HepG2 (cell line): ENCODE results near the gene AAR2. TPM values are rescaled to one million over a fixed set of nuclear protein-coding genes. Genes with fewer than 3 reads are reported as not detected.
A peak's percentile ranks its signal among the peaks of the same experiment; 100 is the strongest.

Experiments used
- FOXP4 ChIP-seq: sonication (generic); formaldehyde crosslinking; IDR thresholded peaks from 2 replicates; pipeline ENCODE4 v1.4.0; 2020; ENCODE audit warnings: missing genetic modification reagents
- HBP1 ChIP-seq: IDR thresholded peaks from 2 replicates; pipeline ENCODE4 v1.6.1; 2016; ENCODE audit warnings: low read depth, control low read depth
- HOXA3 ChIP-seq: sonication (generic); formaldehyde crosslinking; IDR thresholded peaks from 2 replicates; pipeline ENCODE4 v1.5.0; 2020; ENCODE audit warnings: missing genetic modification reagents
- IRX3 ChIP-seq: sonication (generic); formaldehyde crosslinking; IDR thresholded peaks from 2 replicates; pipeline ENCODE4 v1.8.1; 2023; ENCODE audit warnings: mild to moderate bottlenecking, low read depth, missing genetic modification reagents, borderline replicate concordance
- MXD3 ChIP-seq: IDR thresholded peaks from 2 replicates; pipeline ENCODE4 v1.6.1; 2016; ENCODE audit warnings: mild to moderate bottlenecking, missing biosample characterization, missing genetic modification reagents
- NCOR1 ChIP-seq: fragments of 200-600 bp; sonication (generic); IDR thresholded peaks from 2 replicates; pipeline ENCODE4 v1.7.0; 2017; ENCODE audit warnings: antibody characterized with exemption, low read length, borderline replicate concordance
- NFYC ChIP-seq: IDR thresholded peaks from 2 replicates; pipeline ENCODE4 v1.6.1; 2016; ENCODE audit warnings: missing genetic modification reagents, missing compliant biosample characterization
- NR2C2 ChIP-seq: sonication (generic); formaldehyde crosslinking; IDR thresholded peaks from 2 replicates; pipeline ENCODE4 v1.4.0; 2020; ENCODE audit warnings: missing genetic modification reagents, mild to moderate bottlenecking, moderate library complexity, borderline replicate concordance
- PATZ1 ChIP-seq: sonication (generic); formaldehyde crosslinking; IDR thresholded peaks from 2 replicates; pipeline ENCODE4 v1.4.0; 2020; ENCODE audit warnings: missing genetic modification reagents
- PHF20 ChIP-seq: sonication (generic); formaldehyde crosslinking; IDR thresholded peaks from 2 replicates; pipeline ENCODE4 v1.5.0; 2020; ENCODE audit warnings: mild to moderate bottlenecking, missing genetic modification reagents
- RBAK ChIP-seq: sonication (generic); formaldehyde crosslinking; IDR thresholded peaks from 2 replicates; pipeline ENCODE4 v1.5.1; 2020; ENCODE audit warnings: mild to moderate bottlenecking, missing genetic modification reagents
- RFX1 ChIP-seq: fragments of 450-650 bp; IDR thresholded peaks from 2 replicates; pipeline ENCODE4 v1.6.1; 2017
- ZBTB25 ChIP-seq: IDR thresholded peaks from 2 replicates; pipeline ENCODE4 v1.6.1; 2018; ENCODE audit warnings: missing genetic modification reagents
- ZNF138 ChIP-seq: sonication (generic); formaldehyde crosslinking; IDR thresholded peaks from 2 replicates; pipeline ENCODE4 v1.5.0; 2020; ENCODE audit warnings: mild to moderate bottlenecking, low read depth, missing genetic modification reagents
- ZNF282 ChIP-seq: fragments of 450-650 bp; IDR thresholded peaks from 2 replicates; pipeline ENCODE4 v1.6.1; 2018; ENCODE audit not compliant: partially characterized antibody
- ZNF296 ChIP-seq: sonication (generic); formaldehyde crosslinking; conservative IDR thresholded peaks from 2 replicates; pipeline ENCODE4 v1.5.0; 2020; ENCODE audit warnings: mild to moderate bottlenecking, missing genetic modification reagents
- ZNF589 ChIP-seq: sonication (generic); formaldehyde crosslinking; conservative IDR thresholded peaks from 2 replicates; pipeline ENCODE4 v1.8.0; 2022; ENCODE audit warnings: mild to moderate bottlenecking, moderate library complexity, missing genetic modification reagents
- ZNF672 ChIP-seq: sonication (generic); formaldehyde crosslinking; IDR thresholded peaks from 2 replicates; pipeline ENCODE4 v1.8.1; 2022; ENCODE audit warnings: missing genetic modification reagents
- ZNF704 ChIP-seq: sonication (generic); formaldehyde crosslinking; IDR thresholded peaks from 2 replicates; pipeline ENCODE4 v1.8.1; 2023; ENCODE audit warnings: mild to moderate bottlenecking, inconsistent platforms, moderate library complexity, missing genetic modification reagents, borderline replicate concordance
- ZNF749 ChIP-seq: sonication (generic); formaldehyde crosslinking; IDR thresholded peaks from 2 replicates; pipeline ENCODE4 v1.8.0; 2022; ENCODE audit warnings: mild to moderate bottlenecking, missing genetic modification reagents, moderate library complexity, borderline replicate concordance
- polyA plus RNA-seq, 8 experiments: library from polyadenylated mRNA; depleted of rRNA in 3 of 8; stranded (reverse) in 7 of 8; unstranded in 1 of 8; fragments of >200 nt; fragmentation: Illumina TruSeq in 4 of 8; extraction: Trizol in 4 of 8; gene quantifications; 2 replicates each; pipeline versions ENCODE4 v1.2.1 to v1.2.3, GENCODE V29; 2011 to 2016; ENCODE audit warnings: low read depth in 4 of 8, missing spikeins in 1 of 8, mixed read lengths in 1 of 8; ENCODE audit not compliant: insufficient read depth in 1 of 8
- total RNA-seq, 5 experiments: library from RNA; depleted of rRNA; stranded (reverse); fragments of >200 nt; fragmentation: Illumina TruSeq; extraction: Trizol; gene quantifications; 2 replicates each; pipeline ENCODE4 v1.2.3, GENCODE V29; 2016; ENCODE audit warnings: low read depth in 1 of 5

The AAR2 gene
- total and polyA plus RNA-seq, 2 of the 13 experiments (the other 11 are each of a cell fraction or from before 2014, with no cell fraction given): 45.2 to 46.2 TPM

- peak; percentile 46 for TF ChIP-seq PATZ1 (CRISPR knock-in tag)
- TF ChIP-seq ZNF589 (CRISPR knock-in tag): peak; percentile 68; the same call in 1 of the 2 replicates
- TF ChIP-seq ZNF672 (CRISPR knock-in tag): no peak
- peak; percentile 87 for TF ChIP-seq NR2C2
- TF ChIP-seq RBAK (CRISPR knock-in tag): no peak
- TF ChIP-seq ZBTB25 (CRISPR knock-in tag): peak; percentile 76; the same call in 1 of the 2 replicates
- peak; percentile 96 for TF ChIP-seq PHF20
- peak; percentile 68; the same call in 1 of the 2 replicates for TF ChIP-seq ZNF749 (CRISPR knock-in tag)
- no peak for TF ChIP-seq ZNF282
- TF ChIP-seq RFX1: no peak
- peak; percentile 56; the same call in 1 of the 2 replicates for TF ChIP-seq MXD3
- TF ChIP-seq ZNF704: no peak
- TF ChIP-seq HBP1 (CRISPR knock-in tag): no peak
- TF ChIP-seq HOXA3 (CRISPR knock-in tag): peak; percentile 85
- TF ChIP-seq FOXP4 (CRISPR knock-in tag): peak; percentile 40
- TF ChIP-seq NCOR1: no peak
- TF ChIP-seq ZNF138 (CRISPR knock-in tag): 0 out of 2 replicates have a peak, but pooled peaks have one; percentile 20
- TF ChIP-seq IRX3 (CRISPR knock-in tag): no peak
- TF ChIP-seq ZNF296 (CRISPR knock-in tag): peak; percentile 26; the same call in 1 of the 2 replicates
- peak; percentile 21; the same call in 1 of the 2 replicates for TF ChIP-seq NFYC (CRISPR knock-in tag)
Measured at GRCh38 chr20:36270744-36271638, 34.7 kb downstream of the AAR2 start (continued).
